SH-SY5Y (cell line): Measurements from ENCODE around the gene COL1A1.

Experiments used
- GATA2 ChIP-seq: IDR thresholded peaks from 2 replicates; pipeline ENCODE4 v1.6.1; 2011; ENCODE audit warnings: mild to moderate bottlenecking, low read depth, low read length
- GATA3 ChIP-seq: IDR thresholded peaks from 2 replicates; pipeline ENCODE4 v1.6.1; 2011; ENCODE audit warnings: low read depth, mild to moderate bottlenecking, low read length, moderate library complexity

- TF ChIP-seq GATA2 (no peak), GATA3 (no peak)
These were observed 17.4 kb downstream of the COL1A1 start for GRCh38 chr17:50184064-50184463.
